Lung (tissue), 12 donors: ENCODE measurements around the gene ARL9. TPM values are rescaled to one million over a fixed set of nuclear protein-coding genes. Genes with fewer than 3 reads are reported as not detected.
A peak's percentile ranks its signal among the peaks of the same experiment; 100 is the strongest.

Experiments
- ATAC-seq: fragments of 200-7000 bp; cut with Tn5 transposase; one replicate; pipeline ENCODE4 v1.9.1; 2020; ENCODE audit warnings: moderate number of reproducible peaks; ENCODE audit not compliant: insufficient read depth, low FRiP score
- DNase-seq, 3 donors: peaks; one replicate each; pipeline ENCODE4 v3.0.0-alpha.2; 2013 to 2017
- H3K27ac ChIP-seq, 2 donors: one replicate each; pipeline ENCODE4 v1.5.1; 2013; ENCODE audit warnings: mild to moderate bottlenecking in 2 of 2, moderate library complexity in 2 of 2, control low read depth in 1 of 2, inconsistent platforms in 1 of 2, low read depth in 1 of 2, low read length in 1 of 2
- H3K27me3 ChIP-seq, 3 donors: one replicate each; pipeline ENCODE4 v1.5.1; 2013; ENCODE audit warnings: low read length in 2 of 3; ENCODE audit not compliant: control insufficient read depth in 3 of 3, insufficient read depth in 3 of 3
- H3K36me3 ChIP-seq, 4 donors: one replicate each; pipeline ENCODE4 v1.5.1; 2013; ENCODE audit warnings: low read length in 4 of 4, mild to moderate bottlenecking in 1 of 4, moderate library complexity in 1 of 4; ENCODE audit not compliant: control insufficient read depth in 4 of 4, insufficient read depth in 4 of 4
- H3K4me1 ChIP-seq, 5 donors: one replicate each; pipeline ENCODE4 v1.5.1; 2013; ENCODE audit warnings: low read length in 5 of 5, mild to moderate bottlenecking in 2 of 5, moderate library complexity in 1 of 5; ENCODE audit not compliant: control insufficient read depth in 5 of 5, insufficient read depth in 5 of 5
- H3K4me3 ChIP-seq: one replicate; pipeline ENCODE4 v1.5.1; 2013; ENCODE audit warnings: mild to moderate bottlenecking, control low read depth, moderate library complexity
- H3K9ac ChIP-seq, 2 donors: one replicate each; pipeline ENCODE4 v1.5.1; 2013; ENCODE audit warnings: low read length in 2 of 2, control low read depth in 1 of 2; ENCODE audit not compliant: insufficient read depth in 1 of 2
- H3K9me3 ChIP-seq, 4 donors: one replicate each; pipeline ENCODE4 v1.5.1; 2013; ENCODE audit warnings: low read length in 3 of 4, mild to moderate bottlenecking in 1 of 4, moderate library complexity in 1 of 4; ENCODE audit not compliant: control insufficient read depth in 4 of 4, insufficient read depth in 3 of 4
- CTCF ChIP-seq: IDR thresholded peaks from 2 replicates; pipeline ENCODE4 v1.5.1; 2012; ENCODE audit warnings: mild to moderate bottlenecking; ENCODE audit errors: control extremely low read depth, extremely low read depth
- WGBS, 2 donors: extraction: QIAGEN DNeasy Blood & Tissue Kit; methylation state at CpG; one replicate each; pipeline ENCODE4 v1.1.7; 2013; 5-methylcytosine and 5-hydroxymethylcytosine counted together
- polyA plus RNA-seq, 2 donors: library from polyadenylated mRNA; stranded (reverse); fragments of 200-250 nt; gene quantifications; one replicate each; pipeline ENCODE4 v1.2.1, GENCODE V29; 2013
- total RNA-seq, 2 donors: library from RNA; depleted of rRNA in 1 of 2; stranded (reverse); fragments of >200 nt in 1 of 2; gene quantifications; one replicate each; pipeline ENCODE4 v1.2.1, GENCODE V29; 2014 to 2021
- donor health status: control.
- donor health status: control.
- donor health status: Bipolar disorder and iron deficiency.
- donor health status: healthy.
- donor health status: DM: yes; HTN: yes; CAD: no.

The ARL9 gene
- total and polyA plus RNA-seq, 4 donors, result 0.08 to 0.13 TPM; not detected in 2

- peak overlapping the region; percentile 76 to 93 for H3K27ac ChIP-seq
- TF ChIP-seq CTCF, result no peak
- ATAC-seq (no peak), DNase-seq (peak in 1 of 3 donors; percentile 13)
- peaks cover 5 to 14% (median 9%) of the 10 kb centered on the region in 4 donors for H3K36me3 ChIP-seq
- H3K4me1 ChIP-seq, result peaks cover 7 to 36% (median 18%) of the 10 kb centered on the region in 5 donors
- peak overlapping the region; percentile 89 to 92 for H3K9ac ChIP-seq
- H3K4me3 ChIP-seq, result peak overlapping the region; percentile 99
- no peaks in the 10 kb centered on the region for H3K27me3 ChIP-seq
- H3K9me3 ChIP-seq, result no peaks in the 10 kb centered on the region
- 1% methylated on average over 8 of the region's 8 CpGs for WGBS, 2 donors
Observed at GRCh38 chr4:56466910-56467283, 38.7 kb upstream of the ARL9 start.

- peak; percentile 99 for ATAC-seq
- no peaks in the 10 kb centered on the region for H3K27me3 ChIP-seq
- H3K9me3 ChIP-seq, result no peaks in the 10 kb centered on the region
- H3K36me3 ChIP-seq, result peaks cover 4 to 14% (median 9%) of the 10 kb centered on the region in 4 donors
- TF ChIP-seq CTCF, result no peak
- H3K4me3 ChIP-seq, result peak within 1 kb of the TSS; percentile 99
- peak; percentile 93 to 96 (median 93) for DNase-seq
- peak within 1 kb of the TSS; percentile 76 to 93 for H3K27ac ChIP-seq
- H3K4me1 ChIP-seq, result peaks cover 7 to 36% (median 18%) of the 10 kb centered on the region in 5 donors
- 0% methylated on average over 59 to 62 of the region's 62 CpGs for WGBS, 2 donors
- peak within 1 kb of the TSS; percentile 92 to 94 for H3K9ac ChIP-seq
Observed at GRCh38 chr4:56467284-56468096, 38.1 kb upstream of the ARL9 start, which contains the start of gene SRP72. Gene SRP72, plus strand, starts transcription at chr4:56467617. Its CDS starts 19 bp downstream, at chr4:56467636.

- H3K9ac ChIP-seq, result peak overlapping the region; percentile 92 to 94
- H3K4me1 ChIP-seq, result peaks cover 7 to 36% (median 18%) of the 10 kb centered on the region in 5 donors
- H3K27ac ChIP-seq, result peak overlapping the region; percentile 76 to 93
- no peaks in the 10 kb centered on the region for H3K27me3 ChIP-seq
- DNase-seq, result peak in 2 of 3 donors; percentile 50 to 61
- H3K9me3 ChIP-seq, result no peaks in the 10 kb centered on the region
- peaks cover 4 to 18% (median 12%) of the 10 kb centered on the region in 4 donors for H3K36me3 ChIP-seq
- TF ChIP-seq CTCF, result no peak
- peak overlapping the region; percentile 99 for H3K4me3 ChIP-seq
- WGBS, 2 donors, result 0 to 1% methylated on average over 10 of the region's 10 CpGs
- ATAC-seq, result peak; percentile 66
Observed at GRCh38 chr4:56468097-56468422, 37.5 kb upstream of the ARL9 start.
